NB4 (cell line): ENCODE results near the gene KCNQ5.

Experiments used
- DNase-seq: peaks from one replicate; pipeline ENCODE4 v3.0.0; 2010; ENCODE audit warnings: low read depth
- H3K4me3 ChIP-seq: one replicate; pipeline ENCODE4 v1.5.1; 2011; ENCODE audit warnings: mild to moderate bottlenecking, low read depth, low read length, moderate library complexity
- MYC ChIP-seq: IDR thresholded peaks from 2 replicates; pipeline ENCODE4 v1.6.1; 2011; ENCODE audit warnings: low read depth, low read length
- POLR2A ChIP-seq: IDR thresholded peaks from 2 replicates; pipeline ENCODE4 v1.6.1; 2011; ENCODE audit warnings: mild to moderate bottlenecking; ENCODE audit not compliant: insufficient read length; ENCODE audit errors: extremely low read depth
- TF ChIP-seq, protein P1 (sequence below): IDR thresholded peaks from 2 replicates; pipeline ENCODE4 v1.6.1; 2011; ENCODE audit warnings: low read depth, low read length
- TF ChIP-seq, protein P2 (sequence below): IDR thresholded peaks from one replicate; pipeline ENCODE4 v1.5.1; 2012; ENCODE audit warnings: low read depth, low read length

The KCNQ5 gene

DNA sequence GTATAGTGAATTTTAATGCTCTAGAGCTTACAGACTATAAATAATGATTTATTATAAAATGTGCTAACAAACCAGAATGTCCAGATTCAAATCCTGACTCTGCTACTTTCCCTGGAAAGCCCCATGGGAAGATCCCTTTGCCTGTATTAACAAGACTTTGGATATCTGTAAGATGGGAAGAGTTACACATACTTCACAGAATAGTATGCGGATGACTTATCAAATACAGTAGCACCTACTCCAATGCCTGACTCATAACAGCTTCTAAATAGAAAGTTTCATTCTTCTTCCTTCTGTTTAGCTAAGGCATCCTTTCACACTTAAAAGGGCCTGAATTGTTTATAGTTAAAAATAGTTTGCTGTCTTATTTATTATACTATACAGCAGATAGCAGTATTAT, 166.3 kb downstream of the KCNQ5 start:
- TF ChIP-seq, protein P1, sequence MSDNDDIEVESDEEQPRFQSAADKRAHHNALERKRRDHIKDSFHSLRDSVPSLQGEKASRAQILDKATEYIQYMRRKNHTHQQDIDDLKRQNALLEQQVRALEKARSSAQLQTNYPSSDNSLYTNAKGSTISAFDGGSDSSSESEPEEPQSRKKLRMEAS, result no peak
- TF ChIP-seq, protein P2, sequence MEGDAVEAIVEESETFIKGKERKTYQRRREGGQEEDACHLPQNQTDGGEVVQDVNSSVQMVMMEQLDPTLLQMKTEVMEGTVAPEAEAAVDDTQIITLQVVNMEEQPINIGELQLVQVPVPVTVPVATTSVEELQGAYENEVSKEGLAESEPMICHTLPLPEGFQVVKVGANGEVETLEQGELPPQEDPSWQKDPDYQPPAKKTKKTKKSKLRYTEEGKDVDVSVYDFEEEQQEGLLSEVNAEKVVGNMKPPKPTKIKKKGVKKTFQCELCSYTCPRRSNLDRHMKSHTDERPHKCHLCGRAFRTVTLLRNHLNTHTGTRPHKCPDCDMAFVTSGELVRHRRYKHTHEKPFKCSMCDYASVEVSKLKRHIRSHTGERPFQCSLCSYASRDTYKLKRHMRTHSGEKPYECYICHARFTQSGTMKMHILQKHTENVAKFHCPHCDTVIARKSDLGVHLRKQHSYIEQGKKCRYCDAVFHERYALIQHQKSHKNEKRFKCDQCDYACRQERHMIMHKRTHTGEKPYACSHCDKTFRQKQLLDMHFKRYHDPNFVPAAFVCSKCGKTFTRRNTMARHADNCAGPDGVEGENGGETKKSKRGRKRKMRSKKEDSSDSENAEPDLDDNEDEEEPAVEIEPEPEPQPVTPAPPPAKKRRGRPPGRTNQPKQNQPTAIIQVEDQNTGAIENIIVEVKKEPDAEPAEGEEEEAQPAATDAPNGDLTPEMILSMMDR, result no peak
- TF ChIP-seq POLR2A (no peak), MYC (no peak)
- no peak for DNase-seq
- no peak overlapping the region for H3K4me3 ChIP-seq

DNA sequence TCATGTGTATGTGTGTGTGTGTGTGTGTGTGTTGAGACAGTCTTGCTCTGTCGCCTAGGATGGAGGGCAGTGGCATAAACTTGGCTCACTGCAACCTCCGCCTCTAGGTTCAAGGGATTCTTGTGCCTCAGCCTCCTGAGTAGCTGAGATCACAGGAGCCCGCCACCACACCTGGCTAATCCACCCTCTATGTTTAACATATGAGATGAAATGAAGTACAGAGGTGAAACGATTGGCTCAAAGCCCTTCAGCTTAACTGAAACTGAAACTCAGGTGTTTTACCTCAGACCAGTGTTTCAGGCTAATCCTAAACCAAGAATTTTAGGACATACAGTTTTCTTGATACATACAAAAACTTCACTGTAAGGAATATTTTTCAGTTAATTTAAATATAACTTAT, 167.3 kb downstream of the KCNQ5 start:
- no peak for DNase-seq
- TF ChIP-seq MYC (no peak), POLR2A (no peak)
- TF ChIP-seq, protein P2, result no peak
- TF ChIP-seq, protein P1, result no peak
- no peak overlapping the region for H3K4me3 ChIP-seq

DNA sequence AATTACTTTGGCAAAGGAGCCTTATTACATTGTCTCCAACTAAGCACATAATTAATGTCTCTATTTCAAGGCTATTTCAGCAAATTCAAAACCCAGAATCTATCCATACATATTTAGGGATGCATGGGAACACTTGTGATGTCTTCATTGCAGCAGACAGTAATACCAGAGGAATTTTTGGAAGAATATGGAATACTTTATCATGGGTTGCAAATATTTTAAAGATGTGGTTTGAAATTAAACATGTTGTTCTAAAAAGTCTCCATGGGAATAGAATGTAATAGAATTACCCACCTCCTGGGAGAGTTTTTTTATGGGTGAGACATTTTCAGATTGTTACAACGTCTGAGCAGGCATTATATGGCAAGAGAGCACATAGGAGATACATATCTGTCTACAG, 170.8 kb downstream of the KCNQ5 start:
- no peak for DNase-seq
- TF ChIP-seq, protein P1, result no peak
- TF ChIP-seq, protein P2, result no peak
- TF ChIP-seq POLR2A (no peak), MYC (no peak)
- H3K4me3 ChIP-seq, result no peak overlapping the region

DNA sequence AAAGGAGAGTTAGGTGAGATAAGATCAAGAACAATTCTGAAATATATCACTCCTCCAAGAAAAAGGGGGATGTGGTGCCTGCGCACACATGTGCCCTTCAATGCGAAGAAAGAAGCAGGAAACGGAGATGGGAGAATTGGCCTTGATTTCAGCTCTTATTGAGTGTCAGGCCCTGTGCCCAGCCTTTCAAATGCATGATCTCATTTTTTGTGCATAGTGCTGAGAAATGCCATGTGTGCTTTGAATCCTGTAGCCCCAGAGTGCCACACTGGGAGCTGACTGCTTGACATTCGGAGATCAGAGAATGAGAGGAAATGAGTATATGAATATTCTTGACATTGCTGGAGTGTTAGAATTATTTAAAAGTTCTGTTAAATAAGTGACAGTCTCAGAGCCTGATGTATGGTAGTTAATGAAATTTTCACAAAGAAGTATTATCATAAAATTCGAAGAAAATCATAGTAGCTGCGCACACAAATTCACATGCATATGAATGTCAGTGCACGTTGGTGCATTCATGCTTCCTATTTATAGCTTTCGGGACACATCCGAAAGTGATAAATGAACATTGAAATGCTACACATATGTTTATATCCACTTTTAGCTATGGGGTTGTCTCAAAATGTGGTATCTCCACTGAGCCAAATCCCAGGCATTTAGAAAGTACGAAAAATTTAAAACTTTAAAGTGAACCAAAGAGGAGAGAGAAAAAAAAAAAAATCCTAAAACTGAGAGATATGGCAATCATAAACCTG, 172.0 kb downstream of the KCNQ5 start:
- H3K4me3 ChIP-seq, result no peak overlapping the region
- no peak for TF ChIP-seq POLR2A
- TF ChIP-seq, protein P1, result no peak
- no peak for TF ChIP-seq MYC
- TF ChIP-seq, protein P2, result no peak
- no peak for DNase-seq

DNA sequence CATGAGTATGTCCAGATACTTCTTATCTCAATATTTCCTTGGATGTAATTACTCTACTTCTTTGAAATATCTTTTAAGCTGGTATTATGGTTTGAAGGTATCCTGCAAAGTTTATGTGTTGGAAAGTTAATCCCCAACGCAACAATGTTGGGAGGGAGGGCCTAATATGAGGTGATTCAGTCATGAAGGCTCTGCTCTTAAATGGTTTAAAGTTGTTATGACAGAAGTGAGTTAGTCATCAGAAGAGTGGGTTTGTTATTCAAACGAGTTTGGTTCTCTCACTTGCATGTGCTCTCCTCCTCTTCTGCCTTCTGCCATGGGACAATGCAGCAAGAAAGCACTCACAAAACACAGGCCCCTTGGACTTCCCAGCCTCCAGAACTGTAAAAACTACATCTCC, 176.3 kb downstream of the KCNQ5 start:
- no peak for DNase-seq
- TF ChIP-seq, protein P1, result no peak
- TF ChIP-seq POLR2A (no peak), MYC (no peak)
- TF ChIP-seq, protein P2, result no peak
- H3K4me3 ChIP-seq, result no peak overlapping the region
